WTC11 (cell line): Measurements from ENCODE around the gene SAE1. TPM values are rescaled to one million over a fixed set of nuclear protein-coding genes. Genes with fewer than 3 reads are reported as not detected.

Experiments
- ATAC-seq: fragments of 200-7000 bp; cut with Tn5 transposase; 2 replicates; pipeline ENCODE4 v1.10.0; 2021; ENCODE audit warnings: mild to moderate bottlenecking, moderate library complexity
- CTCF ChIA-PET: fragments of 300-600 bp; sonication (Branson Sonifier 250); formaldehyde crosslinking; loops from one replicate; lab custom pipeline; 2021; ENCODE audit warnings: antibody characterized with exemption; lab: Charles Lee
- POLR2A ChIA-PET: fragments of 350-600 bp; sonication (Branson Sonifier 250); formaldehyde crosslinking; loops from one replicate; lab custom pipeline; 2021; ENCODE audit warnings: antibody characterized with exemption; lab: Charles Lee
- DNase-seq: peaks from one replicate; pipeline ENCODE4 v3.0.0; 2021; ENCODE audit warnings: low spot score
- H3K27ac Mint-ChIP-seq: 2 replicates; pipeline ENCODE4 v1.8.0; 2021; ENCODE audit warnings: mixed read lengths
- H3K27me3 Mint-ChIP-seq: 2 replicates; pipeline ENCODE4 v1.8.0; 2021; ENCODE audit warnings: low read depth, mild to moderate bottlenecking, moderate library complexity, mixed read lengths
- H3K36me3 Mint-ChIP-seq: 2 replicates; pipeline ENCODE4 v1.8.0; 2021; ENCODE audit warnings: mixed read lengths
- H3K4me1 Mint-ChIP-seq: 2 replicates; pipeline ENCODE4 v1.8.0; 2022; ENCODE audit warnings: mixed read lengths
- H3K4me3 Mint-ChIP-seq: 2 replicates; pipeline ENCODE4 v1.8.0; 2021; ENCODE audit warnings: mild to moderate bottlenecking, moderate library complexity, mixed read lengths
- H3K9me3 Mint-ChIP-seq: 2 replicates; pipeline ENCODE4 v1.8.0; 2021; ENCODE audit warnings: mixed read lengths
- CREM ChIP-seq: sonication (generic); formaldehyde crosslinking; IDR thresholded peaks from 2 replicates; pipeline ENCODE4 v1.8.1; 2022; ENCODE audit warnings: mild to moderate bottlenecking, missing genetic modification reagents, moderate library complexity
- E2F5 ChIP-seq: sonication (generic); formaldehyde crosslinking; IDR thresholded peaks from 2 replicates; pipeline ENCODE4 v1.8.1; 2022; ENCODE audit warnings: mild to moderate bottlenecking, moderate library complexity, missing genetic modification reagents
- ETV6 ChIP-seq: sonication (generic); formaldehyde crosslinking; IDR thresholded peaks from 2 replicates; pipeline ENCODE4 v1.8.1; 2022; ENCODE audit warnings: mild to moderate bottlenecking, missing genetic modification reagents
- FOXK1 ChIP-seq: sonication (generic); formaldehyde crosslinking; IDR thresholded peaks from 2 replicates; pipeline ENCODE4 v1.8.0; 2022; ENCODE audit warnings: mild to moderate bottlenecking, moderate library complexity, missing genetic modification reagents
- FOXP1 ChIP-seq: sonication (generic); formaldehyde crosslinking; IDR thresholded peaks from 2 replicates; pipeline ENCODE4 v1.8.0; 2022; ENCODE audit warnings: missing genetic modification reagents, mild to moderate bottlenecking, moderate library complexity, borderline replicate concordance
- GABPB1 ChIP-seq: sonication (generic); formaldehyde crosslinking; IDR thresholded peaks from 2 replicates; pipeline ENCODE4 v1.8.1; 2023; ENCODE audit warnings: mild to moderate bottlenecking, missing genetic modification reagents
- MAX ChIP-seq: sonication (generic); formaldehyde crosslinking; IDR thresholded peaks from 2 replicates; pipeline ENCODE4 v1.8.0; 2022; ENCODE audit warnings: mild to moderate bottlenecking, missing genetic modification reagents
- NR3C1 ChIP-seq: sonication (generic); formaldehyde crosslinking; conservative IDR thresholded peaks from 2 replicates; pipeline ENCODE4 v1.8.1; 2023; ENCODE audit warnings: low read depth, mild to moderate bottlenecking, missing genetic modification reagents
- SP1 ChIP-seq: sonication (generic); formaldehyde crosslinking; conservative IDR thresholded peaks from 2 replicates; pipeline ENCODE4 v1.8.1; 2022; ENCODE audit warnings: missing genetic modification reagents
- TEAD1 ChIP-seq: sonication (generic); formaldehyde crosslinking; IDR thresholded peaks from 2 replicates; pipeline ENCODE4 v1.8.0; 2022; ENCODE audit warnings: mild to moderate bottlenecking, missing genetic modification reagents
- USF2 ChIP-seq: sonication (generic); formaldehyde crosslinking; IDR thresholded peaks from 2 replicates; pipeline ENCODE4 v1.8.1; 2023; ENCODE audit warnings: mild to moderate bottlenecking, missing genetic modification reagents, moderate library complexity
- total RNA-seq: library from RNA; stranded (reverse); gene quantifications from 3 replicates; pipeline ENCODE4 v1.2.3, GENCODE V29; 2021
- TF ChIP-seq, protein P1 (sequence below): sonication (generic); formaldehyde crosslinking; IDR thresholded peaks from 2 replicates; pipeline ENCODE4 v1.8.0; 2023; ENCODE audit warnings: missing genetic modification reagents, mild to moderate bottlenecking, borderline replicate concordance
- TF ChIP-seq, protein P2 (sequence below): sonication (generic); formaldehyde crosslinking; IDR thresholded peaks from 2 replicates; pipeline ENCODE4 v1.8.0; 2022; ENCODE audit warnings: mild to moderate bottlenecking, missing genetic modification reagents
- TF ChIP-seq, protein P3 (sequence below): sonication (generic); formaldehyde crosslinking; conservative IDR thresholded peaks from 2 replicates; pipeline ENCODE4 v1.8.1; 2023; ENCODE audit warnings: mild to moderate bottlenecking, low read depth, missing genetic modification reagents, moderate library complexity

SAE1 gene
- total RNA-seq, 1 experiment from 2014 or later, result 224 TPM

DNA sequence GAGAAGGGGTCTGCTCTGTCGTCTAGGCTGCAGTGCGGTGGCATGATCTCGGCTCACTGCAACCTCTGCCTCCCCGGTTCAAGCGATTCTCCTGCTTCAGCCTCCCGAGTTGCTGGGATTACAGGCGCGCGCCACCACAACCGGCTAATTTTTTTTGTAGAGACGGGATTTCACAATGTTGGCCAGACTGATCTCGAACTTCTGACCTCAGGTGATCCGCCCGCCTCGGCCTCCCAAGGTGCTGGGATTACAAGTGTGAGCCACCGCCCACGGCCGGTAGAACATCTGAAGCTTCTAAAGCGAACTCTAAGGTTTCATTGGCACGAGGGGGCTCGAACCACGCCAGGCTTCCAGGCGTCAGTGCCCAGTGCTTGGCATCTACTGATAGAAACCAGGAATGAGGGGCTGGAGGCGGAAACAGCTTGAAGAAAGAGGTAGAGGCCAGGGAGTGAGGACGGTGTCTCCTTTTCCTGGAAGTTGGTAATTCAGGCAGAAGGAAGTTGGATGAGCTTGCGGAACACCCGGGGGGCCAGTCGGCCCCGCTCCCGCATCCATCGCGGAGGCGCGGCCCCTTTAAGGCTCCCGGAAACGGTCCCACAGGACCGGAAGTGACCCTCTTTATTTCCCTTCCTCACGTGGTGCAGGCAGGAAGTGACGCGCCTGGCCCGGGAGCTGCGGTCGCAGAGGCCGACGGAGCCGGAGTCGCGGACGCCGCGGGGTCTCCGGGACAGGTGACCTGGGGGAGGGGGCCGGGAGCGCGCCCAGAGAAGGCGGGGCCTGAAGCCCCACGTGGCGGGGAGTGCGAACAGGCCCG, 125.5 kb downstream of the SAE1 start, which contains the start of gene CCDC9:
Gene CCDC9, plus strand, starts transcription at position 647 of the 814 bp plus-strand sequence. CDS start 1,876 bp downstream, outside the sequence.
- peaks cover 12% of the 10 kb centered on the region for H3K4me1 Mint-ChIP-seq
- peak within 1 kb of the TSS; percentile 87 for H3K4me3 Mint-ChIP-seq
- peak; percentile 98 for DNase-seq
- ATAC-seq, result peak; percentile 17
- POLR2A ChIA-PET, result interaction anchor here (1.0 to 3.1 kb wide), 13 partner anchors 8 to 143 kb away, joined by 3 to 46 read pairs (median 8); partner anchors contain the start of genes DHX34, INAFM1 and ZC3H4
- H3K9me3 Mint-ChIP-seq, result no peaks in the 10 kb centered on the region
- peaks cover 27% of the 10 kb centered on the region for H3K36me3 Mint-ChIP-seq
- CTCF ChIA-PET, result interaction anchor here (0.7 to 2.8 kb wide), 21 partner anchors 9 to 656 kb away, joined by 3 to 69 read pairs (median 6); partner anchors contain the start of genes DHX34, INAFM1, SAE1 and ZC3H4
- H3K27me3 Mint-ChIP-seq, result peaks cover 26% of the 10 kb centered on the region
- peak within 1 kb of the TSS; percentile 97 for H3K27ac Mint-ChIP-seq
- TF ChIP-seq FOXK1 (CRISPR knock-in tag), result peak; percentile 95
- TF ChIP-seq TEAD1, result 0 out of 2 replicates have a peak, but pooled peaks have one; percentile 72
- peak; percentile 59 for TF ChIP-seq GABPB1 (CRISPR knock-in tag)
- 0 out of 2 replicates have a peak, but pooled peaks have one; percentile 37 for TF ChIP-seq E2F5 (CRISPR knock-in tag)
- peak; percentile 93 for TF ChIP-seq CREM (CRISPR knock-in tag)
- TF ChIP-seq, protein P1, sequence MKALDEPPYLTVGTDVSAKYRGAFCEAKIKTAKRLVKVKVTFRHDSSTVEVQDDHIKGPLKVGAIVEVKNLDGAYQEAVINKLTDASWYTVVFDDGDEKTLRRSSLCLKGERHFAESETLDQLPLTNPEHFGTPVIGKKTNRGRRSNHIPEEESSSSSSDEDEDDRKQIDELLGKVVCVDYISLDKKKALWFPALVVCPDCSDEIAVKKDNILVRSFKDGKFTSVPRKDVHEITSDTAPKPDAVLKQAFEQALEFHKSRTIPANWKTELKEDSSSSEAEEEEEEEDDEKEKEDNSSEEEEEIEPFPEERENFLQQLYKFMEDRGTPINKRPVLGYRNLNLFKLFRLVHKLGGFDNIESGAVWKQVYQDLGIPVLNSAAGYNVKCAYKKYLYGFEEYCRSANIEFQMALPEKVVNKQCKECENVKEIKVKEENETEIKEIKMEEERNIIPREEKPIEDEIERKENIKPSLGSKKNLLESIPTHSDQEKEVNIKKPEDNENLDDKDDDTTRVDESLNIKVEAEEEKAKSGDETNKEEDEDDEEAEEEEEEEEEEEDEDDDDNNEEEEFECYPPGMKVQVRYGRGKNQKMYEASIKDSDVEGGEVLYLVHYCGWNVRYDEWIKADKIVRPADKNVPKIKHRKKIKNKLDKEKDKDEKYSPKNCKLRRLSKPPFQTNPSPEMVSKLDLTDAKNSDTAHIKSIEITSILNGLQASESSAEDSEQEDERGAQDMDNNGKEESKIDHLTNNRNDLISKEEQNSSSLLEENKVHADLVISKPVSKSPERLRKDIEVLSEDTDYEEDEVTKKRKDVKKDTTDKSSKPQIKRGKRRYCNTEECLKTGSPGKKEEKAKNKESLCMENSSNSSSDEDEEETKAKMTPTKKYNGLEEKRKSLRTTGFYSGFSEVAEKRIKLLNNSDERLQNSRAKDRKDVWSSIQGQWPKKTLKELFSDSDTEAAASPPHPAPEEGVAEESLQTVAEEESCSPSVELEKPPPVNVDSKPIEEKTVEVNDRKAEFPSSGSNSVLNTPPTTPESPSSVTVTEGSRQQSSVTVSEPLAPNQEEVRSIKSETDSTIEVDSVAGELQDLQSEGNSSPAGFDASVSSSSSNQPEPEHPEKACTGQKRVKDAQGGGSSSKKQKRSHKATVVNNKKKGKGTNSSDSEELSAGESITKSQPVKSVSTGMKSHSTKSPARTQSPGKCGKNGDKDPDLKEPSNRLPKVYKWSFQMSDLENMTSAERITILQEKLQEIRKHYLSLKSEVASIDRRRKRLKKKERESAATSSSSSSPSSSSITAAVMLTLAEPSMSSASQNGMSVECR (CRISPR knock-in tag), result peak; percentile 68; the same call in 1 of the 2 replicates
- peak; percentile 92 for TF ChIP-seq ETV6 (CRISPR knock-in tag)
- TF ChIP-seq SP1 (CRISPR knock-in tag), result no peak
- TF ChIP-seq, protein P2, sequence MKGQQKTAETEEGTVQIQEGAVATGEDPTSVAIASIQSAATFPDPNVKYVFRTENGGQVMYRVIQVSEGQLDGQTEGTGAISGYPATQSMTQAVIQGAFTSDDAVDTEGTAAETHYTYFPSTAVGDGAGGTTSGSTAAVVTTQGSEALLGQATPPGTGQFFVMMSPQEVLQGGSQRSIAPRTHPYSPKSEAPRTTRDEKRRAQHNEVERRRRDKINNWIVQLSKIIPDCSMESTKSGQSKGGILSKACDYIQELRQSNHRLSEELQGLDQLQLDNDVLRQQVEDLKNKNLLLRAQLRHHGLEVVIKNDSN (CRISPR knock-in tag), result peak; percentile 98
- TF ChIP-seq, protein P3, sequence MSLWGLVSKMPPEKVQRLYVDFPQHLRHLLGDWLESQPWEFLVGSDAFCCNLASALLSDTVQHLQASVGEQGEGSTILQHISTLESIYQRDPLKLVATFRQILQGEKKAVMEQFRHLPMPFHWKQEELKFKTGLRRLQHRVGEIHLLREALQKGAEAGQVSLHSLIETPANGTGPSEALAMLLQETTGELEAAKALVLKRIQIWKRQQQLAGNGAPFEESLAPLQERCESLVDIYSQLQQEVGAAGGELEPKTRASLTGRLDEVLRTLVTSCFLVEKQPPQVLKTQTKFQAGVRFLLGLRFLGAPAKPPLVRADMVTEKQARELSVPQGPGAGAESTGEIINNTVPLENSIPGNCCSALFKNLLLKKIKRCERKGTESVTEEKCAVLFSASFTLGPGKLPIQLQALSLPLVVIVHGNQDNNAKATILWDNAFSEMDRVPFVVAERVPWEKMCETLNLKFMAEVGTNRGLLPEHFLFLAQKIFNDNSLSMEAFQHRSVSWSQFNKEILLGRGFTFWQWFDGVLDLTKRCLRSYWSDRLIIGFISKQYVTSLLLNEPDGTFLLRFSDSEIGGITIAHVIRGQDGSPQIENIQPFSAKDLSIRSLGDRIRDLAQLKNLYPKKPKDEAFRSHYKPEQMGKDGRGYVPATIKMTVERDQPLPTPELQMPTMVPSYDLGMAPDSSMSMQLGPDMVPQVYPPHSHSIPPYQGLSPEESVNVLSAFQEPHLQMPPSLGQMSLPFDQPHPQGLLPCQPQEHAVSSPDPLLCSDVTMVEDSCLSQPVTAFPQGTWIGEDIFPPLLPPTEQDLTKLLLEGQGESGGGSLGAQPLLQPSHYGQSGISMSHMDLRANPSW (CRISPR knock-in tag), result no peak
- TF ChIP-seq FOXP1, result peak; percentile 44; the same call in 1 of the 2 replicates
- no peak for TF ChIP-seq NR3C1 (CRISPR knock-in tag)
- TF ChIP-seq USF2 (CRISPR knock-in tag), result peak; percentile 97
- TF ChIP-seq MAX, result peak; percentile 81
